Trophoblast cell (in vitro differentiated cells and primary cell): ENCODE results near the gene SLC25A44.

ENCODE experiments used
- DNase-seq, 2 donors: peaks; one replicate each; pipeline ENCODE4 v3.0.0-alpha.2; 2016
- H2AFZ ChIP-seq: 2 replicates; pipeline ENCODE4 v1.6.1; 2013; ENCODE audit warnings: low read length, moderate library complexity, mild to moderate bottlenecking; ENCODE audit not compliant: insufficient read depth, poor library complexity
- H2AK5ac ChIP-seq: 2 replicates; pipeline ENCODE4 v1.6.1; 2013; ENCODE audit warnings: mild to moderate bottlenecking, low read length
- H2BK120ac ChIP-seq: 2 replicates; pipeline ENCODE4 v1.6.1; 2013; ENCODE audit warnings: low read length, mild to moderate bottlenecking, moderate library complexity; ENCODE audit not compliant: insufficient read depth, poor library complexity
- H2BK12ac ChIP-seq: 2 replicates; pipeline ENCODE4 v1.6.1; 2013; ENCODE audit warnings: mild to moderate bottlenecking, low read length, moderate library complexity
- H2BK5ac ChIP-seq: 2 replicates; pipeline ENCODE4 v1.6.1; 2013; ENCODE audit warnings: low read length, low read depth, moderate library complexity, mild to moderate bottlenecking; ENCODE audit not compliant: poor library complexity
- H3K14ac ChIP-seq: 2 replicates; pipeline ENCODE4 v1.6.1; 2013; ENCODE audit warnings: mild to moderate bottlenecking, low read length
- H3K18ac ChIP-seq: 2 replicates; pipeline ENCODE4 v1.6.1; 2013; ENCODE audit warnings: mild to moderate bottlenecking, low read length
- H3K23ac ChIP-seq: 2 replicates; pipeline ENCODE4 v1.6.1; 2013; ENCODE audit warnings: low read length
- H3K27ac ChIP-seq: 2 replicates; pipeline ENCODE4 v1.5.1; 2013; ENCODE audit warnings: low read depth, mild to moderate bottlenecking, inconsistent platforms, low read length, moderate library complexity
- H3K27me3 ChIP-seq: 2 replicates; pipeline ENCODE4 v1.6.1; 2013; ENCODE audit warnings: inconsistent platforms, mild to moderate bottlenecking, low read length, moderate library complexity; ENCODE audit not compliant: insufficient read depth
- H3K36me3 ChIP-seq, 2 experiments: 1 replicate in 1 of 2; 2 replicates in 1 of 2; pipeline ENCODE4 v1.6.1; 2013; ENCODE audit warnings: low read length in 2 of 2, mild to moderate bottlenecking in 2 of 2, moderate library complexity in 1 of 2; ENCODE audit not compliant: insufficient read depth in 2 of 2, control insufficient read depth in 1 of 2
- H3K4ac ChIP-seq: 2 replicates; pipeline ENCODE4 v1.6.1; 2013; ENCODE audit warnings: low read depth, mild to moderate bottlenecking, low read length, moderate library complexity
- H3K4me1 ChIP-seq, 2 experiments: 1 replicate in 1 of 2; 2 replicates in 1 of 2; pipeline ENCODE4 v1.6.1; 2013; ENCODE audit warnings: low read length in 2 of 2, mild to moderate bottlenecking in 2 of 2, moderate library complexity in 1 of 2; ENCODE audit not compliant: insufficient read depth in 2 of 2, control insufficient read depth in 1 of 2
- H3K4me2 ChIP-seq: 2 replicates; pipeline ENCODE4 v1.6.1; 2013; ENCODE audit warnings: inconsistent platforms, mild to moderate bottlenecking, low read length, moderate library complexity
- H3K4me3 ChIP-seq: 2 replicates; pipeline ENCODE4 v1.5.1; 2013; ENCODE audit warnings: mild to moderate bottlenecking, low read depth, low read length, inconsistent platforms
- H3K79me1 ChIP-seq: one replicate; pipeline ENCODE4 v1.6.1; 2013; ENCODE audit warnings: low read length
- H3K79me2 ChIP-seq: 2 replicates; pipeline ENCODE4 v1.6.1; 2013; ENCODE audit warnings: low read length, mild to moderate bottlenecking; ENCODE audit not compliant: control insufficient read depth, insufficient read depth, poor library complexity
- H3K9ac ChIP-seq: 2 replicates; pipeline ENCODE4 v1.6.1; 2013; ENCODE audit warnings: mild to moderate bottlenecking, low read length
- H3K9me3 ChIP-seq: 2 replicates; pipeline ENCODE4 v1.6.1; 2013; ENCODE audit warnings: low read depth, mild to moderate bottlenecking, control low read depth, inconsistent platforms, low read length; ENCODE audit not compliant: insufficient read depth
- H4K12ac ChIP-seq: 2 replicates; pipeline ENCODE4 v1.6.1; 2013; ENCODE audit warnings: low read depth, mild to moderate bottlenecking, low read length, moderate library complexity
- H4K8ac ChIP-seq: 2 replicates; pipeline ENCODE4 v1.6.1; 2013; ENCODE audit warnings: low read depth, mild to moderate bottlenecking, low read length, moderate library complexity
- H4K91ac ChIP-seq: one replicate; pipeline ENCODE4 v1.6.1; 2013; ENCODE audit warnings: low read depth, mild to moderate bottlenecking, low read length, moderate library complexity
- WGBS: extraction: QIAGEN DNeasy Blood & Tissue Kit; methylation state at CpG from one replicate; pipeline ENCODE4 v1.1.7; 2013; ENCODE audit warnings: missing lambda C conversion rate; ENCODE audit not compliant: insufficient read length, insufficient coverage; ENCODE audit errors: extremely low coverage; 5-methylcytosine and 5-hydroxymethylcytosine counted together

SLC25A44 gene

DNA sequence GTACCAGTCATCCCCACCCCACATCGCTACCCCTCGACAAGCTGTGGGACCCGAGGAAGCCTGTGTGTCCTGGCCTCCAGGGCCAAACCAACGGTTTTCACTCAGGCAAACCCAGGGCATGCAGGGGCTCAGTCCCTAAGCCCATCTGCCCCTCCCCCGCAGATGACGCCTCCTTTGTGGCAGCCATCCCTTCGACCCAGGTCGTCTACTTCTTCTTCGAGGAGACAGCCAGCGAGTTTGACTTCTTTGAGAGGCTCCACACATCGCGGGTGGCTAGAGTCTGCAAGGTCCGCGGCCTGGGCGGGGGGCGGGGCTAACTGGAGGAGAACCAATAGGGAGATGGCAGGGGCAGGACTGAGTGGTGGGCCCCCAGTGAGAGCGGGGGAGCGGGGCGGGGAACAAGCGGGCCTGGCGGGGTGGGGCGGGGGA is 33.1 kb upstream of the SLC25A44 start:
- Histone ChIP-seq H2AFZ (peak overlapping the region; percentile 19), H3K36me3 (no peaks in the 10 kb centered on the region), H2BK120ac (no peak overlapping the region), H4K91ac (no peak overlapping the region), H3K27me3 (no peaks in the 10 kb centered on the region), H2BK5ac (no peak overlapping the region), H3K27ac (no peak overlapping the region), H3K9ac (no peak overlapping the region), H3K4me3 (no peak overlapping the region), H2AK5ac (no peak overlapping the region), H4K8ac (no peak overlapping the region), H3K79me1 (peaks cover 3% of the 10 kb centered on the region), H3K79me2 (peaks cover 2% of the 10 kb centered on the region), H3K9me3 (peaks cover 2% of the 10 kb centered on the region), H3K14ac (no peak overlapping the region), H2BK12ac (no peak overlapping the region), H4K12ac (no peak overlapping the region), H3K18ac (no peak overlapping the region), H3K4ac (no peak overlapping the region), H3K23ac (no peak overlapping the region), H3K4me2 (peak overlapping the region; percentile 60), H3K4me1 (peaks cover 5 to 6% of the 10 kb centered on the region in 2 experiments)
- no CpG with 5 or more reads among the region's 22 CpGs for WGBS
- peak in 1 of 2 donors; percentile 49 for DNase-seq

- no peak overlapping the region for H2BK12ac ChIP-seq
- H3K14ac ChIP-seq: no peak overlapping the region
- DNase-seq: no peak
- no peak overlapping the region for H3K4me2 ChIP-seq
- no peak overlapping the region for H3K27ac ChIP-seq
- no peak overlapping the region for H2BK5ac ChIP-seq
- H4K91ac ChIP-seq: no peak overlapping the region
- no CpG with 5 or more reads among the region's 5 CpGs for WGBS
- no peak overlapping the region for H2AK5ac ChIP-seq
- no peak overlapping the region for H3K23ac ChIP-seq
- H3K9me3 ChIP-seq: peaks cover 2% of the 10 kb centered on the region
- peaks cover 2% of the 10 kb centered on the region for H3K79me2 ChIP-seq
- H3K4ac ChIP-seq: no peak overlapping the region
- no peak overlapping the region for H3K4me3 ChIP-seq
- H3K4me1 ChIP-seq: peaks cover 5 to 6% of the 10 kb centered on the region in 2 experiments
- H3K79me1 ChIP-seq: peaks cover 3% of the 10 kb centered on the region
- H3K9ac ChIP-seq: no peak overlapping the region
- H2BK120ac ChIP-seq: no peak overlapping the region
- no peak overlapping the region for H4K12ac ChIP-seq
- H3K18ac ChIP-seq: no peak overlapping the region
- no peaks in the 10 kb centered on the region for H3K27me3 ChIP-seq
- H2AFZ ChIP-seq: no peak overlapping the region
- no peaks in the 10 kb centered on the region for H3K36me3 ChIP-seq
- H4K8ac ChIP-seq: no peak overlapping the region
These were observed 31.4 kb upstream of the SLC25A44 start for GRCh38 chr1:156162430-156163037.

DNA sequence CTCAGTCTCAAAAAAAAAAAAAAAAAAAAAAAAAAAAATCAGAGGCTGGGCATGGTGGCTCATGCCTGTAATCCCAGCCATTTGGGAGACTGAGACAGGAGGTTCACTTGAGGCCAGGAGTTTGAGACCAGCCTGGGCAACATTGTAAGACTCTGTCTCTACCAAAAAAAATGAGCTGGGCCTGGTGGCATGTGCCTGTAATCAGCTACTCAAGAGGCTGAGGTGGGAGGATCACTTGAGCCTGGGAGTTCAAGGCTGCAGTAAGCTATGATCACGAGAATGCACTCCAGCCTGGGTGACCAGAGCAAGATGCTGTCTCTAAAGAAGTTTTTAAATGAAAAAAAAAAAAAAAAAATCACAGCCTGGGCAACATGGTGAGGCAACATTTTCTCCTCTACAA is 30.2 kb upstream of the SLC25A44 start:
- DNase-seq: no peak
- no peak overlapping the region for H3K4me2 ChIP-seq
- H4K91ac ChIP-seq: no peak overlapping the region
- no peak overlapping the region for H4K12ac ChIP-seq
- no peak overlapping the region for H4K8ac ChIP-seq
- peaks cover 5 to 6% of the 10 kb centered on the region in 2 experiments for H3K4me1 ChIP-seq
- no peak overlapping the region for H2AK5ac ChIP-seq
- H3K79me1 ChIP-seq: peaks cover 3% of the 10 kb centered on the region
- no peaks in the 10 kb centered on the region for H3K36me3 ChIP-seq
- H3K4ac ChIP-seq: no peak overlapping the region
- no peaks in the 10 kb centered on the region for H3K27me3 ChIP-seq
- H3K9me3 ChIP-seq: peaks cover 2% of the 10 kb centered on the region
- H3K9ac ChIP-seq: no peak overlapping the region
- H3K79me2 ChIP-seq: peaks cover 2% of the 10 kb centered on the region
- H2BK12ac ChIP-seq: no peak overlapping the region
- H3K14ac ChIP-seq: no peak overlapping the region
- WGBS: no CpG with 5 or more reads among the region's 1 CpG
- no peak overlapping the region for H3K23ac ChIP-seq
- no peak overlapping the region for H3K18ac ChIP-seq
- no peak overlapping the region for H2AFZ ChIP-seq
- H2BK5ac ChIP-seq: no peak overlapping the region
- no peak overlapping the region for H3K27ac ChIP-seq
- H2BK120ac ChIP-seq: no peak overlapping the region
- no peak overlapping the region for H3K4me3 ChIP-seq

GRCh38 chr1:156164125-156164831 is 29.6 kb upstream of the SLC25A44 start:
- Histone ChIP-seq H2BK120ac (no peak overlapping the region), H3K79me1 (peaks cover 3% of the 10 kb centered on the region), H3K4ac (no peak overlapping the region), H3K9ac (no peak overlapping the region), H3K4me2 (no peak overlapping the region), H4K8ac (no peak overlapping the region), H3K4me3 (no peak overlapping the region), H3K14ac (no peak overlapping the region), H3K23ac (no peak overlapping the region), H3K27me3 (no peaks in the 10 kb centered on the region), H3K27ac (no peak overlapping the region), H3K79me2 (peaks cover 2% of the 10 kb centered on the region), H2AFZ (no peak overlapping the region), H3K4me1 (peaks cover 5 to 6% of the 10 kb centered on the region in 2 experiments), H2BK12ac (no peak overlapping the region), H2AK5ac (no peak overlapping the region), H4K91ac (no peak overlapping the region), H3K36me3 (no peaks in the 10 kb centered on the region), H3K9me3 (peaks cover 2% of the 10 kb centered on the region), H2BK5ac (no peak overlapping the region), H4K12ac (no peak overlapping the region), H3K18ac (no peak overlapping the region)
- DNase-seq: no peak
- WGBS: no CpG with 5 or more reads among the region's 6 CpGs
